ENCODE data around the gene HS3ST1.

GRCh38 chr4:11399461-11399971, 29.2 kb downstream of the HS3ST1 start:
- TF ChIP-seq CTCF (IDR thresholded peaks at IDR 0.05) (no peak), SIN3A (IDR thresholded peaks at IDR 0.05; ENCODE audit: borderline replicate concordance, insufficient read depth, low read depth, low read length) (no peak), TCF7L2 (IDR thresholded peaks at IDR 0.05; ENCODE audit: low read depth, low read length) (no peak), POLR2AphosphoS5 (IDR thresholded peaks at IDR 0.05; ENCODE audit: low read depth, low read length) (no peak), REST (IDR thresholded peaks at IDR 0.05; ENCODE audit: insufficient read depth in 1 of 2, low read depth in 2 of 2, low read length in 1 of 2) (no peak)

All from Panc1 (cell line).